ENCODE measurements around the gene WSCD2.

Gene WSCD2

DNA sequence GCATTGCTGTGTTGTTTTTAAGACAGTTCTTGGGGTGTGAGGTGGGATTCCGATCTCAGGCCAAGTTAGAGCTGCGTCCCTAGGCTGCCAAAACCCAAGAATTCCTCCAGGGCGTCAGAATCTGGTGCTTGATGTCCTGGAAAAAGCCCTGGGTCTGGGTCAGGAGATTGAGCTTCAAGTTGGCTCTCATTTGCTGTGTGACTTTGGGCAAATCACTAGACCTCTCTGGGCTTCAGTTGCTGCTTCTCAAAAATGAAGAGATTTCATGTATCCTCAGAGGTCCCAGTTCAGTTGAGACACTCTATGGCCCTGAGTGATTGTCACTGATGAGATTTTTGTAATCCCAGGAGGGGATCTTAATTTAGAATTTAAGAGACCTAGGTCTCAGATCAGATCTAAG lies 1.9 kb downstream of the WSCD2 start:
- no peak for DNase-seq

DNA sequence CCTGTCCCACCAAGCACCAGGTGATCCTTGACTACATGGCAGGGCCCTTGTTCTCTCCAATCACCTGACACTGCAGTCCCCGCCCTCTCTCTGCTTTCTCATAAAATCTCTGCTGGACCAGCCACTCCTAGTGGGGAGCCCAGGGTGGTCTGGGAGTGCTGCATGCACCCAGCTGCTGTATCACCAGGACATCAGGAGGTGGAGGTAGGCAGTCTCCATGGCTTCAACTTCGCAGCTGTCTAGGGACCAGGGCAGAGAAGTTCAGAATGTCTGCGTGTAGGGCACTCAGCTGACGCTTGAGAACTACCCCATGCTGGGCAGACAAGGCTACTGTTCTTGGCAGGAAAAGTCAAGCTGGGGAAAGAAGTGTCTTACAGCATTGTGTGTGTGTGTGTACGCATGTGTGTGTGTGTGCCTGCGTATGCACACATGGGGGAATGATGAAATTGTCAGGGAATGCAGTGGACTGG lies 2.6 kb downstream of the WSCD2 start:
- DNase-seq = no peak

DNA sequence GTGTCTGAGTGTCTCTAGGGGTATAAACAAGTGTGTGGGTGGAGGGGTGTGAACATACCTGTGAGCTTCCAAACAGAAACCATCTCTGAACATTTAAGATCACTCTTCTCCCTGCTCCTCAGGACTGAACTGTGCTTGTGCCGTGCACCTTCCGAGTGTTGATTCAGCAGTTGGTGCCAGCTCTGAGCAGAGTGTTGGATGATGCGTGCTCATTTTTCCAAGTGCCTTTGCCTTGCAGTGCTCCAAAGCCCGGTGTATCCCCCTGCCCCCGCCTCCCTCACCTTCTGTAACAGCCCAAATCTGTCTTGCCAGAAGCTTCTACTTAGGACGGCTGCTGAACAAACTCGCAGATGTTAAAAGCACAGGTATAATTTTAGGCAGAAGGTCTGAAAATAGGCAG lies 4.4 kb downstream of the WSCD2 start:
- DNase-seq = no peak

DNA sequence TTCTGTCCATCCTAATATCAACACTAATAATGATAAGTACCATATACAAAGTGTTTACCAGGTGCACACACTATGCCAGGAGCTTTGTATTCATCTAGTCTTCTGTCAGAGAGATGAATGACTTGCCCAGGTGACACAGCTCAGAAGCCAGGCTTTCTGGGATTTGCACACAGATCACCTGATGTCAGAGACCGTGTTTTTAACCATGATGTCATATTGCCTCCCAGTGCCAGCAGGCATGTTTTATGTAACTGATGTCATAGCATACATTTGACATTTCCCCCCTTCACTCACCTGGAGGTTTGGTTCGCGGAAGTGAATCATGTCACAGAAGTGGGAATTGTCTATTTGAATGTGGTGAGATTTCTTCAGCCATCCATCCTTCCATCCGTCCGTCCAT lies 5.7 kb downstream of the WSCD2 start:
- no peak for DNase-seq

DNA sequence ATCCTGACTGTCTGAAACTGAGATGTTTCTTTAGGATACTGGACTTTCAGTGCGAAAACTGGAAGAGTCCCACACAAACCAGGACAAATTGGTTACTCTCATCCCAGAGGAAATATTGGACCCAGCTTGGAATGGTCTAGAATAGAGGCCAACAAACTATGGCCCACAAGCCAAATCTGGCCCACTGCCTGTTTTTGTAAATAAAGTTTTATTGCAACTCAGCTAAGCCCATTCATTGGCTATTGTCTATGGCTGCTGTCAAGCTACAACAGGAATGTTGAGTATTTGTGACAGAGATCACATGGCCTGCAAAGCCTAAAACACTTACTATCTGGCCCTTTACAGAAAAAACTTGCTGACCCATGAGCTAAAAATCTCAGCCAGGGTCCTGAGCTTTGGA lies 6.5 kb downstream of the WSCD2 start:
- DNase-seq = no peak

DNA sequence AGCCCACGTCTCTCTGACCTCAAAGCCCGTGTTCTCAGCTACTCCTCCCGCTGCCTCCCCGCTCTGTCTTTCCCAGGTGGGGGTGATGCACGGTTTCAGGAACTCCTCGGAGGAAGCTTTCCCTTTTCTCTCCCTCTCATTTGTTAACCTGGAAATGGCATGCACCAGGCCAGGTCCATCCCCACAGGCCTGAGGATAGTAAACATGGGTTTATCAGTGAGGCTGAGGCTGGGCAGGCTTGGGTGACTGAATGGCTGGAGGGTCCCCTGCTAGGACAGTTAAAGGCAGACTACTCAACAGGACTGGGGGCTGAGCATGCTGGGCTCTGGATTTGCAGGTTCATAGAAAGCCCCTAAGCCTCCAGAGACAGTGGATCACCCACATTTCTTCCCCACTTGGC lies 7.6 kb downstream of the WSCD2 start:
- no peak for DNase-seq

DNA sequence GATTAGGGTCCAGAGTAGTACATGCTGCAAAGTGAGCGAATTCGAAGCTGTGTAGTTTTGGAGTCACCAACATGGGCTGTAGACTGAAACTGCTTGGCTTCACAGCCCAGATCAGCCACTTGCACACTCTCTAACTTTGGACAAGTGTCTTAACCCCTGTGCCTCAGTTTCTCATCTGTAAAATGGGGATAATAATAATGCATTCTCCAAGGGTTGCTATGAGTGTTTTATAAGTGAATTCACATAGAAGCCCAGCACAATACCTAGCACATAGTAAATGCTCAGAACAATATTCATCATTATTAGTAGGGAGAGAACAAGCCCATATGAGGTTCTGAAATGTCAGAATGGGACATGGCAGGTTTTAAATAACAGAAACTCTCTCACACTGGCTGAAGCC lies 10.4 kb downstream of the WSCD2 start:
- DNase-seq = no peak

DNA sequence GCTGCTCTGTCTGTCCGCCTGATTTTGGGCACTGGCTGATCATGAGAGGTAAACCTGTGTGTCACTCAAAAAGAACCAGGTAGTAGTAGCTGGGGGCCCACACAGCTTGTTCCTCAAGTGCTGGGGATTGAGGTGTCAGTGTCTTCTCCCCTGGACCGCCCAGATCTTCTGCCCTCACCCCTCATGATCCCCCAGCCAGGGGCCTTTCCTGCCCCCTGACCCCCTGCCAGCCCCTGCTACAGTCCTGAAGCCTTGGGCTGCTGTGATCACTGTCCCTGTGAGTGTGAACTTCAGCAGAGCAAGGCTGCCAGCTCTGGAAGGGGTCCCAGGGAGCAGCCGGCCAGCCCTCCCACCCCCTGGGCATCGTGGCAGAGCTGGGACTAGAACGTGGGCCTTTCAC lies 11.4 kb downstream of the WSCD2 start:
- DNase-seq = no peak

DNA sequence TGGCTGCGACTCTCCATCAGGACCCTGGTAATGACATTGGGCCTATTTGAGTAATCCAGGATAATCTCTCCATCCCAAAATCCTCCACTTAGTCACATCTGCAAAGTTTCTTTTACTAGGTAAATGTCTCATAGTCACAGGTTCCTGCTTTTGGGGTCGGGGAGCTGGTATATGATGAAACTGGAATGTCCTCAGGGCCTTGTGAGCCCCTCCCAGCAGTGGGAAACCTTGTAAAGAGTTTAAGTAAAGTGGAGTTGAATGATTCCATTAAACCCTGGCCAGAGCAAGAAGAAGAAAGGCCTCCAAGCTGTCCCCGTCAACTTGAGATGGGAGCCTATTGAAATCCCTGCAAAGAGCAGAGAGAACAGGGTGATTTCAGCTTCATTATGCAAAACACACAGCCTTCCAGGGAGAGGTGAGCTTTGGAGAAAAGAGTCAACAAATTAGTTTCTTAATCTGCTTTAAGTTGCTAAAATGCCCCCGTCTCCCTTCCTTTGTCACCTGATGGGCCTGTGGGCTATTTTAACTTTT lies 12.6 kb downstream of the WSCD2 start:
- DNase-seq = no peak

DNA sequence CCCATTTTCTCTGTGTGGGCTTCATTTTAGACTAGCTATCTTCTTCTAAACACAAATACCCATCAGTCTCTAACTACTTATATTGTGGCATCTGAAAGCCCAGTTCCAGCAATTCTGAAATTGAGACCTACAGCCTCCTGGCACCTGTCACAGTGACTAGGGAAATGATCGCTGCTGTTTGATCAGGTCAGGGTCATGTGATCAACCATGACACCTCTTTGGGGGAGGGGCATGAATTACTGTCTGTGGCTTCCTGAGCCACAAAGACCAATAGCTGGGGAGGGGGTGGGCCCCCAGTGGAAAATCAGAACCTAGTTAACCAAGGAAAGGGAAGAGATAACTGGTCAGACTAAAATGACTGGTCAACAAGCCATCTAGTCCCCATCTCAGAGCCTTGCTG lies 14.1 kb downstream of the WSCD2 start:
- DNase-seq = no peak

DNA sequence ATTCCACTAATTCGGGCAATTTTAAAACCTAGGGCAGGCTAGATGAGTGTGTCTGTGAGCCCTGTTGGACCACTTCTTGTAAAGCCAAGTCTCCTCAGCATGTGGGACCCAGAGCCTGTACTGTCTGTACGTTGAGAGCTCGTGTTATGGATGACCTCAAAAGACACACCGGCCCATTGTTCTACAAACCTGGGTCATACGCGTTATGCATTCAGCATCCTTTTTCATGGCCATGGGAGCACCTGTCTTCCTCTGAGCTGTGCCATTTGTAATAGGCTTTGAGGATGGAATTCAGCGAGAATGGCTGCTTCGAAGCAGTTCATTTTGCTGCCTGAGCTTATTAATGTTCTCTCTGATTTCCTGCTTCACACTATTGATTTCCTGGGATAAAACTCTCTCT lies 15.0 kb downstream of the WSCD2 start:
- no peak for DNase-seq

DNA sequence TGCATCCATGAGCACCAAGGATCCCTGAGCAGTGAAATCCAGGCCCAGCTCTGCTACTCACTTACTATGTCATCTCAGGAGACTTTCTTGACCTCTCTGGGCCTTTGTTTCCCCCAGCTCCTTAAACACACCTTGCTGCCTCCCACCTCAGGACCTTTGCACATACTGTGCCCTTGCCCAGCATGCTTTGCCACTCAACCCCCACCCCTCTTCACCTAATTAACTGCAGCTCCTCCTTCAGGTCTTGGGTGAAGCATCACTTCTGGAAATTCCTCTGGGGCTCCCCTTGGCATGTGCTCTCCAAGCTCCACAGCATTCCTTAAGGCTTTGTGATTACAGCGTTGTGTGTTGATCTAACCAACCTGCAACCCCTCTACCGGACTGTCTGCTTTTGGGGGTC lies 15.9 kb downstream of the WSCD2 start:
- no peak for DNase-seq

DNA sequence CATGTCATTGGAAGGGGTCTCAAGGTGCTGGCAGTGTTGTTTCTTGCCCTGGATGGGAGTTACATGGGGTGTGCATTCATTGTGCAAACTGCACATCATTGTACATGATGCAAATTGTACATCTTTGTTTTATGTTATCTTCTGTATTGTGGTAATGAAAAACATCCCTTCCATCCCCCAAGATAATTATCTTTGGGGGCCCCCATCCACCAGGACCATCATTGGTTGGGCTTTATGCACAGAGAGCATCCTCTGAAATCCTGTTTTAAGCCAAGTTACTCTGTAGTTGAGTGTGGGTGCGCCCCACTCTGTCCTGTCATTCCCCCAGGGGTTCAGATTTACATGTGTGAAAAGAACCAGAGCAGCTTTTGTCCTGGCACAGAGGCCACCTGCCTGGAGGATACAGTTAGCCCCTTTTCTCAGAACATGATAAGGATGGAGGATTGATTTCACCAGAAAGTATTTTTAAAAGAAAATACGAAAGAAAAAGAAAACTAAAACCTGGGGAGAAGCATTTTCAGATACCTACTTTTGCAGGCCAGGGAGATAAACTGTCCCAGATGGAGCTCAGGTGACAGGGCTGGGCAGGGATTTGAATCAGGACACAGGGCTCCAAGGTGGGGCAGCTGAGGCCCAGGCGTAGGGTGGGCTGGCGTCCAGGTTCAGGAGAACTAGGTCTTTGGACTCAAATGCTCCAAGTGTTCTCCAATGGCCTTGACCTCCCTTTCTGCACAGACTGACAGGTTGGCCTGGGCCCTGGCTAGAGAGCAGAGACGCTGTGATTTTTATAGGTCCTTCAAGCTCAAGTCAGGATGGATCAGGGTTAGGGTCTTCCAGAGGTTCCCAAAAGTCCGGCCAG lies 17.2 kb downstream of the WSCD2 start:
- DNase-seq = no peak

DNA sequence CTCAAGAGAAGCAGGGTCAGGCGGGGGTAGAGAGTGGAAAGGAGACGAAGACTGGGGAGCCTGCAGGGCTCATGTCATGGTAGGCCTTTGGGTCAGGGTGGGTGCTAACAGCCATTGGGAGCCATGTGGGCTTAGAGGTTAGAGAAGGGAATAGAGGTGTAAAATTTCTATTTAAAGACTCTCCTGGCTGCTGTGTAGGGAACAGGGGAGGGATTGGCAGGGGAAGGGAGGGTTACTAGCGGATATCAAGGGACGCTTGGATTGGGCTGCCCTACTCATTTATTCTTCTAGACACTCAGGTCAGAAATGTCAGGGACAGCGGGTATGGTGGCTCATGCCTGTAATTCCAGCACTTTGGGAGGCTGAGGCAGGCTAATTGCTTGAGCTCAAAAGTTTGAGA lies 18.2 kb downstream of the WSCD2 start:
- DNase-seq = no peak

DNA sequence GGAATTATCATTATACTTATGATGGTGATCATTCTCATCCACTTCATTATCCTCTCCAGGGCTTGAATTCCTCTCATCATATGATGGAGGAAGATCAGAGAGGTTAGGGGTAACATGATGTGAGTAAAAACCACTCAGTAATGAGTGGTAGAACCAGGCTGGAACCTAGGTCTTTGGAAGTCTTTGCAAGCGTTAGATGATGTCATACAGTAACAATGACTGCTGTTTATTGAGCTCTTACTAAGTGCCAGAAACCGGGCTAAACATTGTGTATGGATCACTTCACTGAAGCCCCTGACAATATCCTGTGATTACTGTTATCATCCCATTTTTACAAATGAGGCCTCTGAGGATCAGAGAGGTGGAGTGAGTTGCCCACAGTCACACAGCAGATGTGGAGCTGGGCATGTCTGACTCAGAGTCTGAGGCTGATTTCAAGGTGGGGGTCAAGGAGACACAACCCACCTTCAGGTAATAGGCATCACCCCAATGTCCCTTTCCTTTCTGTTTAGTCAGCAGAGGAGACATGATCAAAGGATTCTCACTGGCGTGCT lies 19.5 kb downstream of the WSCD2 start:
- DNase-seq = no peak

DNA sequence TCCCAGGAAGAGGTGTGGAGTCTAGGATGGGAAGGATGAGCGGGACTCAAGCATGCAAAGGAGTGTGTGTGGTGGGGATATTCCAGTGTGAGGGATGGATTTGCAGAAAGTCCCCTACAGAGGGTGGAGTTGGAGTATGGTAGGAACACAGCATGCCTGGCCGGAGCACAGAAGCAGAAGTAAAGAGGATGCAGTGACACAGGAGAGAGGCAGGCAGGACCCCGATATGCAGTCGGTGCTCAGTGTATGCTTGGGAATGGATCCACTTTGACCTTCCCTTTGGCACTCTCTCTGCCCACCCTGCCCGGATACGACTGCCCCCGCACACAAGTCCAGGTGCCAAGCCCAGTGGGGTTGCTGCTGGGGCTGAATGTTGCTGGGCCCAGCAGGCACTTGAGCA lies 21.3 kb downstream of the WSCD2 start:
- DNase-seq = no peak

DNA sequence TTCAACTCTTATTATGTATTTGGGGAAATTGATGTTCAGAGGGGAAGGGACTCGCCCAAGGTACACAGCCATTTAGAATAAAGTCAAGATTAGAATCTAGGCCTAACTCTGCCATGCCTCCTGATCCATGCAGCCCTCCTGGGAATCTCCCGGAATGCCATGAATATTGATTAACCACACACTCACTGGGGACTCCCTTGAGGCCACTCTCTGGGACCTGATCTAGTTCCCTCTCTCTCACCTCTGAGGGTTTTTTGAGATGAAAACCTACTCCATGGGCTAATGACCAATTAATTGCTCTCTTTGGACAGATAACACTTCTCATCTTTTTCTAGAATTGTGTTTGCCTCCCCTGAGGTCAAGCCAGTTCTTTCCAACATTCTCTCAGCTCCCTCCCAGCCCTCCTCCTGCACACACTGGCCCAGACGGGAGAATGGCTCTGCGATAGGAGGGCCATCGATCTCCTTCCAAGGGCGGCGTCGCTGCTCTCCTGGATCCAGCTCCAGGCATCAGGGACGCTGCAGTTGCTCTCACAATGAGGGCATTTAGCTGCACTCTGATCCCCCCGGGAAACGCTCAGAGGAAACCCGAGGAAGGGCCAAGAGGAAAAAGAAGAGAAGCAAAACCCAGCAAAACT lies 22.6 kb downstream of the WSCD2 start:
- DNase-seq = no peak

DNA sequence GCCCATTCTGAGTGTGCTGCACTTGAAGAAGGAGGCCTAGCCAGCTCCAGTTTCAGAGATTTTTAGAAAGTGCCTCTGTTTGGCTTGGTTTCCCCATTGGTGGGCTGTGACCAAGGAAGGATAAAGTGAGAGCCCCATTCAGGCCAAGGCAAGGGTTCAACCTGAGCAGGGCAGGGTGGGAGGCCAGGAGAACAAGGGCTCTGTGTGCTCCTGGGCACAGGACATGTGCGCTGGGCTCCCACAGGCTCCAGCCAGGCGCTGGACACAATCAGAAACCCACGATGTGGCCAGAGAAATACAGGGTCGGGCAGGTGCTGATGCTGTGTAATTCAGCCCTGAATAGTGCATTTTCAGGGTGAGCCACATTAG lies 23.1 kb downstream of the WSCD2 start:
- no peak for DNase-seq

DNA sequence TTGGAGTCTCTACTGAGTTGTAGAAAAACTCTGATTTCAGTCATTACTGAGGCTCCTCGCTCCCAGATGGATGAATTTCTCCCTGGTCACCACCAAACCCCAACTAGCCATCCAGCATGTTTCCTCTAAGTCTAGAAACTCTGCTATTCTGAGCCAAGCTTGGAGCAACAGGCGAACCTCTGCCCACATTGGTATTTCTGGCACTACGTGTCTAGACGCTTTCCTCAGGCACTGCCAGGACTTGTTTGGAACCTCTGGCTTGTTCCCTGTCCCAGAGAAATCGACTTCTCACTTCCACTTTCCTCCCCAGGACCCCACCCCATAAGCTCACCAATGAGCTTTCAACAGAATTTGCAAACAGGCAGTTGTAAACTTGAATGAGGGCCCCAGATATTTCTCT lies 27.6 kb downstream of the WSCD2 start:
- DNase-seq = no peak

DNA sequence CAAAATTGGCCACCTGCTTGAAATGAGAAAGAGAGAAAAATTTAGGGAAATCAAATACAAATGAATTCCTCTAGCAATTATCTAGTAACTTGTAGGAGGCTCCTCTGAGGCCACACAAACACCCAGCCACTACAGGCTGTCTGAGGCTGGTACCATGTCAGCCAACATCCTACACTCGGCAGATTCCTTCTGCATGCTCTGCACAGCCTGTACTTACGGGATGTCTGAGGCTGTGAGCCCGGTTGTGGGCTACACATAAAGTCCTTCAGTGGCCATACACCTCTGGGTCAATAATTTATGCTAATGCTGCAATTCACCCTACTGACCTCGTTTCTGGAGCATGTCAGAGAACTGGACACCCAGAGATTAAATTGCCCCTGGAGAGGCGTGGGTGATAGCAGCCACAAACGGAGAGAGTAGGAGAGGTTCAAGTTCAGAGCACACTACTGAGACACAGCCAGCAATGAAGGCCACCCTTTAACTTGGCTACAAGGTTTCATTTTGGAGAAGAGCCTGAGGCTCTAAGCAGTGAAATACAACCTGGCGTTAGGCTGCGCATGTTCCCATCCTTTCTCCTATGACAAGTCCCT lies 28.9 kb downstream of the WSCD2 start:
- DNase-seq = no peak

DNA sequence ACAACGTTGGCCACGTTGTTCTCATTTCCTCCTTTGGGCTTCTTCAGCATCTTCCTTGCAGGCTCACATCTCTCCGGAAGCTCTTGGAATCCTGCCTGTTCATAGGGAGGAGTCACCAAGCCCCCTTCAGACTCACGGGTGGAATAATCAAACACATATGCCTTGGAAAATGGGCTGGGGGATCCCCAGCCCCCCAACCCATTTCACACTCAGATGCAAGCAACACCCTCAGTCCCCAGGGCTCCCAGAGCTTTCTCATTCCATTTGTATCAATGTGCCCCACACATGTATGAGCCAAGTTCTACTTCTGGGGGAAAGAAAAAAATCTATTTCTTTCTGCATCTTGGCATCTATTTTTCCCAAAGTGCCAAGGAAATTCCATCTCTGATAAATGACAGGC lies 33.1 kb downstream of the WSCD2 start:
- DNase-seq = no peak

DNA sequence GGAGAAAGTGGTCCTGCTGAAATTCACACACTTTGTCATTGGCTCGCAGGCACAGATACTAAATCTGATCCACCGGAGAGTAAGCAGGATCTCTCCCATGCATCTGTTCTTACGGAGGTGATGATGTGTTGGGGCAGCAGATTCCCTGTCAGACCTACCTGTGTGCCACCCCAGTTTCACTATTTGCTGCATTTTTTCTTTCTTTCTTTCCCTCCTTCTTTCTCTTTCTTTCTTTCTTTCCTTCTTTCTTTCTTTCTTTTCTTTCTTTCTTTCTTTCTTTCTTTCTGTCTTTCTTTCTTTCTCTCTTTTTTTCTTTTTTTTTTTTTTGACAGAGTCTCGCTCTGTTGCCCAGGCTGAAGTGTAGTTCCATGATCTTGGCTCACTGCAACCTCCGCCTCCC lies 37.4 kb downstream of the WSCD2 start:
- DNase-seq = no peak

DNA sequence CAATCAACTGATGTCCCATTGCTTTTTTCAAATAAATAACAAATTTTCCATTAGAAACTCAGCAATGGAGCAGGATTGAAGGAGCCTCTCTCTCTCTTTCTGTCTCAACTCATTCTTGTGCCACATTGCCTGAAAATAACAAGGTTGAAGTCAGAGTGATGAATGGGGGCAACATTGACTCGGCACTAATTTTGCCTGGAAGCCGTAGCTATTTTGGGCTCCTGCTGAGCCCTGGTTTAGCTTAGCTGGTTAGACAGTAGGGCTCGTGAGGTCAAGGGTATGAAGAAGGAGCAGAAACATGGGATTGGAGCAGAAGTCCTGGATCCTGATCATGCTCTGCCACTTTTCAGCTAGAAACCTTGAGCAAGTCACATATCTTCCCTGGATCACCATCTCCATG lies 38.9 kb downstream of the WSCD2 start:
- DNase-seq = no peak

DNA sequence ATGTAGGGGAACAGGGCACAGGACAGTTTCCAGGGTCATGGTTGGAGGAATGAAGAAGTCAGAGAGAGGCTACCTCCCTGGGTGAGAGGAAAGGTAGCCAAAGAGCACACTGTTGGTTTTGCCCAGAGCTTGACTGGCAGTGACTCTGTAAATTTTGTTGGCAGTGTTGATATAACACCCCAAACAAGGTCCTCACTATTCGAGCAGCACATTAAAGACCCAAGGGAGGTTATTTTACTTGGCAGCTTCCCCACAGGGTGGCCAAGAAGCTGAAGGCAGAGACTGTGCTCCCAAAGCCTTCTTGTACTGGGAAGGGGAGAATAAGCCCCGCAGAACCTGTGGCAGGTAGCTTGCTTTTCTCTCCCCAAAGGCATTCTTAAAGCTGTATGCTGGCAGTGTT lies 40.6 kb downstream of the WSCD2 start:
- no peak for DNase-seq
